ENCODE results near the gene MIA2.

- no peak for TF ChIP-seq CTCF (IDR thresholded peaks at IDR 0.05 in 4 of 5, conservative IDR thresholded peaks at IDR 0.05 in 1 of 5)
- no peak for TF ChIP-seq POLR2A (IDR thresholded peaks at IDR 0.05)
These were observed 69.4 kb downstream of the MIA2 start for GRCh38 chr14:39303115-39303514.

Data from gastrocnemius medialis (tissue), 4 donors.